ENCODE measurements around the gene NUDT11. TPM values are rescaled to one million over a fixed set of nuclear protein-coding genes. Genes with fewer than 3 reads are reported as not detected.

Gene NUDT11
- total RNA-seq = 7.1 TPM

GRCh38 chrX:51496501-51497291 is at the start of gene NUDT11:
NUDT11 (minus strand) TSS chrX:51496592; CDS start chrX:51496444, 148 bp downstream.

Other genes with a start within 250 kb of the NUDT11 start
- 7.3 TPM for gene NUDT10, start 163.8 kb downstream of the NUDT11 start, total RNA-seq
- gene CENPVL3, start 122.3 kb upstream of the NUDT11 start, total RNA-seq = 0.70 TPM
- gene CENPVL2, start 186.2 kb upstream of the NUDT11 start, total RNA-seq = 0.18 TPM
- 0.18 TPM for gene CENPVL1, start 213.9 kb upstream of the NUDT11 start, total RNA-seq
- gene GSPT2, start 246.8 kb upstream of the NUDT11 start, total RNA-seq = 9.0 TPM